Mucosa of rectum (tissue), 2 donors: ENCODE data around the gene TRMT11.

Source experiments
- H3K27ac ChIP-seq, 2 donors: one replicate each; pipeline ENCODE4 v1.7.0; 2013; ENCODE audit warnings: inconsistent platforms in 2 of 2, low read depth in 2 of 2, low read length in 2 of 2
- H3K27me3 ChIP-seq, 2 donors: one replicate each; pipeline ENCODE4 v1.7.0; 2013; ENCODE audit warnings: low read length in 2 of 2; ENCODE audit not compliant: control insufficient read depth in 2 of 2, insufficient read depth in 2 of 2
- H3K36me3 ChIP-seq, 2 donors: one replicate each; pipeline ENCODE4 v1.7.0; 2013; ENCODE audit warnings: low read length in 2 of 2; ENCODE audit not compliant: control insufficient read depth in 2 of 2, insufficient read depth in 2 of 2
- H3K4me1 ChIP-seq, 2 donors: one replicate each; pipeline ENCODE4 v1.7.0; 2013; ENCODE audit warnings: low read length in 2 of 2, mild to moderate bottlenecking in 1 of 2; ENCODE audit not compliant: control insufficient read depth in 2 of 2, insufficient read depth in 2 of 2
- H3K4me3 ChIP-seq, 2 donors: one replicate each; pipeline ENCODE4 v1.7.0; 2013; ENCODE audit warnings: low read length in 2 of 2
- H3K9ac ChIP-seq, 2 donors: one replicate each; pipeline ENCODE4 v1.7.0; 2013; ENCODE audit warnings: low read length in 2 of 2, low read depth in 1 of 2, mild to moderate bottlenecking in 1 of 2
- H3K9me3 ChIP-seq, 2 donors: one replicate each; pipeline ENCODE4 v1.7.0; 2013; ENCODE audit warnings: low read length in 2 of 2; ENCODE audit not compliant: control insufficient read depth in 2 of 2
- donor health status: healthy.
- donor health status: Normal muscosa, but diverticular disease.

TRMT11 gene

DNA sequence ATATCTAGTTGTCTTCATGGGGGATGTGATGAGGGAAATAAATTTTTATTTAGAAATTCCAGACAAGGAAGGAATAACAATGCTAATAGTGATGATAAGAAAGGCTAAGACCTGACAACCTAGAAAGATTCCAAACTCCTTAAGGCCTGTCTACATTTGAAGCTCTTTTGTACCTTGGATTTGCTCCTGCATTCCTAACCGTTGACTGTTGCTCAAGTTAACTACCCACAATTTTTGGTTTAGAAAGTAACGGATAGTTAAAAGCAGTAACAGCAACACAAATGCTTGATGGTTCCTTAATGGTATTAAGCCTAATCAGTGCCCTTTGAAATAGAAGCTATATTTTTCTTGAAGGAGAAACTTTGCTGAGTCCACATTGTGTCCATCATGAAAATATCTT lies 52.9 kb downstream of the TRMT11 start:
- no peak overlapping the region for H3K27ac ChIP-seq
- no peak overlapping the region for H3K9ac ChIP-seq
- H3K4me3 ChIP-seq: no peak overlapping the region
- H3K4me1 ChIP-seq: peaks cover 9% of the 10 kb centered on the region in 2 donors
- H3K9me3 ChIP-seq: no peaks in the 10 kb centered on the region
- H3K36me3 ChIP-seq: peaks cover 2 to 10% of the 10 kb centered on the region in 2 donors
- no peaks in the 10 kb centered on the region for H3K27me3 ChIP-seq

DNA sequence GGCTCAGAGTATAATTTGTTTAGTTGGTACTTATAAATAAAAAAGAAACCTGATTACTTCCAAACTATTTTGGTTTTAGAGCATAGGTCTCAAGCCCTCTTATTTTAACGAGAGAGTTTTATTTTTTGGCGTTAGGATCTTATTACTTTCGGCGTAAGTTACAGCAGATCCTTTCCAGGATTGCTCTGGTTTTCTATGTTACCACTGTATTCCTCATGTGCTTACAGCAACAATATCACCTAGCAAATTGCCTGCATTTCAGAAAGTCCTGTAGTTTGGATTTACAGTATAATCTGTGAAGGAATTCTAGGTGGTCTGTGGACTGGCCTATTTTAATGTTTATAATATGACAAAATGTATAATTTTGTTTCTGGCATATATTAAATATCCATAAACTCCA lies 54.1 kb downstream of the TRMT11 start:
- H3K27me3 ChIP-seq: no peaks in the 10 kb centered on the region
- H3K9ac ChIP-seq: peak overlapping the region; percentile 32 to 54
- H3K9me3 ChIP-seq: no peaks in the 10 kb centered on the region
- peak overlapping the region in 1 of 2 donors; percentile 39 for H3K4me3 ChIP-seq
- H3K27ac ChIP-seq: peak overlapping the region; percentile 76 to 87
- peaks cover 8 to 9% of the 10 kb centered on the region in 2 donors for H3K4me1 ChIP-seq
- peaks cover 2 to 10% of the 10 kb centered on the region in 2 donors for H3K36me3 ChIP-seq

DNA sequence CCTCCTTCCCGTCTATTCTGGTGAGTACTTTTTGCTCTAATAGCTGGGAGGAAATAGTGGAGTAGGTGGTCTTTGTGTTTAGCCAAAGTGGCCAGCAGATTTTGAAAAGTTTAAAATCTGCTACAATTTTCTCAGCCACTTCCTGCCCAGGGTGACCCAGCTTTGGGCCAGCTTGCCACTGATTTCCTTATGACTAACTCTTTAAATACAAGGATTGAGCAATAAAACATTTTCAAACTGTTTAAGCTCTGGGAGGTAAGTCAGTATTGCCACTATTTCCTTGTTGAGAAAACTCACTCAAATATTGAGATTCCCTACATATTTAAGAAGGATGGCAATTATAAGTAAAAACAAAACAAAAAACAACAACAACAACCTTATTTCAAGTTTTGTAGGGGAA lies 54.5 kb downstream of the TRMT11 start:
- H3K27me3 ChIP-seq: no peaks in the 10 kb centered on the region
- peaks cover 8 to 9% of the 10 kb centered on the region in 2 donors for H3K4me1 ChIP-seq
- no peaks in the 10 kb centered on the region for H3K9me3 ChIP-seq
- H3K27ac ChIP-seq: peak overlapping the region; percentile 76 to 87
- H3K36me3 ChIP-seq: peaks cover 2 to 10% of the 10 kb centered on the region in 2 donors
- H3K9ac ChIP-seq: peak overlapping the region; percentile 32 to 54
- peak overlapping the region in 1 of 2 donors; percentile 39 for H3K4me3 ChIP-seq

GRCh38 chr6:126041516-126041915 lies 55.2 kb downstream of the TRMT11 start:
- Histone ChIP-seq H3K27ac (peak overlapping the region; percentile 76 to 87), H3K27me3 (no peaks in the 10 kb centered on the region), H3K36me3 (peaks cover 2 to 7% of the 10 kb centered on the region in 2 donors), H3K9ac (peak overlapping the region in 1 of 2 donors; percentile 10), H3K9me3 (no peaks in the 10 kb centered on the region), H3K4me3 (no peak overlapping the region), H3K4me1 (peaks cover 8 to 9% of the 10 kb centered on the region in 2 donors)

GRCh38 chr6:126042001-126042419 lies 55.7 kb downstream of the TRMT11 start:
- Histone ChIP-seq H3K27ac (peak overlapping the region; percentile 76 to 87), H3K27me3 (no peaks in the 10 kb centered on the region), H3K36me3 (peaks cover 0 to 10% of the 10 kb centered on the region in 2 donors), H3K4me1 (peaks cover 8 to 9% of the 10 kb centered on the region in 2 donors), H3K4me3 (no peak overlapping the region), H3K9me3 (no peaks in the 10 kb centered on the region), H3K9ac (no peak overlapping the region)

DNA sequence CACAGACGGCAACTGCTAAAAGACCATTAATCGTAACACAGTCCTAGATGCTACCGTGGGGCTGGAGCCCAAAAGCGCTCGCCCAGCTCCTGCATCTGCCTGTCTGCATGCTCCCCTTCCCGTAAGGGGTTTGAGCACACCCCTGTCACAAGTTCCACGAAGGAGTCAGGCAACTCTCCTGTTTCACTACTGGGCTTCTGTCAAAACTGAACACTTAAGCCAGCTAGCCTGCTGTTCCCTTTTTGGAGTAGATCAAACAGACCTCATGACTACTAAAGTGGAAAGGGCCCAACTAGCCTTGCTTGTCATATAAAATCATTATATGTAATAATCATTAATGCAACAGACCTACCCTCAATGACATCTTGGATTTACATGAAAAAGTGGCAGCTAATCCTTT lies 61.3 kb downstream of the TRMT11 start:
- Histone ChIP-seq H3K4me3 (no peak overlapping the region), H3K9ac (no peak overlapping the region)

DNA sequence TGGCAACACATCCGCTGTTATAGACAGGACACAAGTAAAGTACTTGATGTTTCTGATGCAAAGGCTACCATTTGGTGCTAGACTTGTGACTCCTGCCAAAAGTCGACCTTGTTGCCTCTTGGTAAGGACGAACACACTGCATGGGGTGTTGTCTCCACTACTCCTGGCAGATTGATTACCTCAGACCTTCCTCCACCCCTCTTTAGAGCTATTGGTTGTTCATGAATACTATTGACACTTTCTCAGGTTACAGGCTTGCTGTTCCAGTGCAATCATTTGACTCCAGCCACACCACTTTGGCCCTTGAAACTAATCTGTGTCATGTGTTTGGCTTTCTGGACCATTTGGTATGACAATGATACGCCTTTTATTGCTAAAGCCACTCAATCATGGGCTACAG lies 62.3 kb downstream of the TRMT11 start:
- Histone ChIP-seq H3K9ac (no peak overlapping the region), H3K9me3 (no peaks in the 10 kb centered on the region), H3K4me3 (no peak overlapping the region), H3K4me1 (peaks cover 0 to under 1% of the 10 kb centered on the region in 2 donors), H3K36me3 (peaks cover 0 to 9% of the 10 kb centered on the region in 2 donors), H3K27me3 (no peaks in the 10 kb centered on the region), H3K27ac (no peak overlapping the region)

More for the DNA sequence above, 61.3 kb downstream of the TRMT11 start:
- peaks cover 0 to 9% of the 10 kb centered on the region in 2 donors for H3K36me3 ChIP-seq
- no peak overlapping the region for H3K27ac ChIP-seq
- no peaks in the 10 kb centered on the region for H3K9me3 ChIP-seq
- no peaks in the 10 kb centered on the region for H3K27me3 ChIP-seq
- H3K4me1 ChIP-seq: no peaks in the 10 kb centered on the region

GRCh38 chr6:126050795-126051194 lies 64.5 kb downstream of the TRMT11 start:
- H3K9me3 ChIP-seq: no peaks in the 10 kb centered on the region
- no peaks in the 10 kb centered on the region for H3K27me3 ChIP-seq
- no peak overlapping the region for H3K27ac ChIP-seq
- peaks cover 0 to 9% of the 10 kb centered on the region in 2 donors for H3K36me3 ChIP-seq
- H3K4me3 ChIP-seq: no peak overlapping the region
- H3K4me1 ChIP-seq: peaks cover 0 to 17% of the 10 kb centered on the region in 2 donors
- no peak overlapping the region for H3K9ac ChIP-seq

DNA sequence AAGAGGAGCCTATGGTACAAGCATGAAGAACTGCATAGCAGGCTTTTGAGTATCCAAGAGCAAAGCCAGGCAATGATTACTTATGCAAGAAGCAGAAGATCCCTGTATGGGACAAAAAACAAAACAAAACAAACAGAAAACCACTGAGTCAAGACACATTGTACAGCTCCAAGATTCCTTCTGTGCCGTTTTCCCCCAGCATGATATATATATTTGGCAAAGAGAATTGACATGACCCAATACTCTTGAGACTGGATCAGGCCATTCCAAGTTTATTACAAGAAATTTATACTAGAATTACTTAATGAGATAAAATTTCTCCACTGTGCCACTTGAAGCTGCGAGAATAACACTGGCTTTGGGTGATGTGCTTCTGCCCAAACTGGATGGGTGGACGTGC lies 65.5 kb downstream of the TRMT11 start:
- H3K27me3 ChIP-seq: no peaks in the 10 kb centered on the region
- H3K27ac ChIP-seq: no peak overlapping the region
- peaks cover 0 to 8% of the 10 kb centered on the region in 2 donors for H3K36me3 ChIP-seq
- H3K9ac ChIP-seq: no peak overlapping the region
- H3K4me1 ChIP-seq: peaks cover 0 to 19% of the 10 kb centered on the region in 2 donors
- H3K9me3 ChIP-seq: no peaks in the 10 kb centered on the region
- no peak overlapping the region for H3K4me3 ChIP-seq

DNA sequence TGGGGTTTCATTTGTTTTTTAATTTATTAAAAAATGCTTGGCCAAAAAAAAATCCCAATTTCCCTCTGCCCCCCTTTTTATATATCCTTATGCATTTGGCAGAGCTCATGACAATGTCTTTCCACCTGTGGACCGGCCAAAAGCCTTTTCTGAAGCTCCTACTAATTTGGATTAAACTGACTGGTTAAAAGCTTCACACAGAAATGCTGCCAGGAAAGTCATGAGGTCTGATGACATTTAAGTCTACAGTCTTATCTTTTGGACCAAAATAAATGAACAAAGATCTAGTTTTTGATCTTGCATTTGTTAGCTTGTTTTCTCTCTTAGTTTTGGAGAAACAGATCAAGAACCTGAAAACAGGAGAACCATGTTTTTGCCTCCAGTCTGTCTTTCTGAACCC lies 66.1 kb downstream of the TRMT11 start:
- H3K9me3 ChIP-seq: no peaks in the 10 kb centered on the region
- H3K36me3 ChIP-seq: peaks cover 0 to 2% of the 10 kb centered on the region in 2 donors
- H3K4me1 ChIP-seq: peaks cover 0 to 19% of the 10 kb centered on the region in 2 donors
- no peak overlapping the region for H3K27ac ChIP-seq
- H3K9ac ChIP-seq: no peak overlapping the region
- H3K4me3 ChIP-seq: no peak overlapping the region
- no peaks in the 10 kb centered on the region for H3K27me3 ChIP-seq
